GM21367 (cell line): ENCODE data around the gene TBX15.

ENCODE experiments used
- ATAC-seq: cut with Tn5 transposase; IDR thresholded peaks from one replicate; pipeline ENCODE4 v1.9.1; 2021; ENCODE audit not compliant: unreplicated experiment

TBX15 gene

GRCh38 chr1:118985640-118986554, 2.2 kb downstream of the TBX15 start:
- no peak for ATAC-seq

GRCh38 chr1:118984722-118985639, 3.2 kb downstream of the TBX15 start:
- ATAC-seq, result no peak

- ATAC-seq, result no peak
Measured at GRCh38 chr1:118984086-118984721, 3.9 kb downstream of the TBX15 start.

- no peak for ATAC-seq
Measured at GRCh38 chr1:118983558-118984041, 4.5 kb downstream of the TBX15 start.

GRCh38 chr1:118982821-118983557, 5.2 kb downstream of the TBX15 start:
- no peak for ATAC-seq

GRCh38 chr1:118982266-118982665, 5.9 kb downstream of the TBX15 start:
- ATAC-seq, result no peak

- ATAC-seq, result no peak
Measured at GRCh38 chr1:118981436-118981835, 6.7 kb downstream of the TBX15 start.

GRCh38 chr1:118979754-118980575, 8.2 kb downstream of the TBX15 start:
- ATAC-seq, result no peak

- no peak for ATAC-seq
Measured at GRCh38 chr1:118978914-118979701, 9.0 kb downstream of the TBX15 start.

- no peak for ATAC-seq
Measured at GRCh38 chr1:118977600-118977999, 10.5 kb downstream of the TBX15 start.

- no peak for ATAC-seq
Measured at GRCh38 chr1:118974661-118975060, 13.5 kb downstream of the TBX15 start.

GRCh38 chr1:118973531-118974137, 14.5 kb downstream of the TBX15 start:
- no peak for ATAC-seq

- no peak for ATAC-seq
Measured at GRCh38 chr1:118973032-118973431, 15.1 kb downstream of the TBX15 start.

- no peak for ATAC-seq
Measured at GRCh38 chr1:118970451-118970850, 17.7 kb downstream of the TBX15 start.

GRCh38 chr1:118963456-118964430, 24.4 kb downstream of the TBX15 start:
- ATAC-seq, result no peak

- ATAC-seq, result no peak
Measured at GRCh38 chr1:118963138-118963455, 25.0 kb downstream of the TBX15 start.

- no peak for ATAC-seq
Measured at GRCh38 chr1:118961156-118961555, 27.0 kb downstream of the TBX15 start.
